Activated CD4-positive, alpha-beta T cell treated with anti-CD3 and anti-CD28 coated beads, Interleukin-2, amount 10 ng/mL, durations not matched to agents 24 days and 14 days (primary cell): ENCODE results near the gene BEGAIN. TPM values are rescaled to one million over a fixed set of nuclear protein-coding genes. Genes with fewer than 3 reads are reported as not detected.
A peak's percentile ranks its signal among the peaks of the same experiment; 100 is the strongest.

Experiments
- DNase-seq: peaks from one replicate; pipeline ENCODE4 v3.0.0; 2022
- H3K27ac Mint-ChIP-seq: one replicate; pipeline ENCODE4 v1.8.0; 2022; ENCODE audit warnings: mild to moderate bottlenecking, mixed read lengths
- H3K27me3 Mint-ChIP-seq: one replicate; pipeline ENCODE4 v1.8.0; 2022; ENCODE audit warnings: mixed read lengths
- H3K36me3 Mint-ChIP-seq: one replicate; pipeline ENCODE4 v1.8.0; 2022; ENCODE audit warnings: low read depth, mild to moderate bottlenecking, mixed read lengths
- H3K4me1 Mint-ChIP-seq: one replicate; pipeline ENCODE4 v1.8.0; 2021; ENCODE audit warnings: mixed read lengths
- H3K4me3 Mint-ChIP-seq: one replicate; pipeline ENCODE4 v1.8.0; 2022; ENCODE audit warnings: mild to moderate bottlenecking, moderate library complexity, mixed read lengths
- H3K9me3 Mint-ChIP-seq: one replicate; pipeline ENCODE4 v1.8.0; 2021; ENCODE audit warnings: mixed read lengths
- intact Hi-C: fragments of 100-400 bp; cut with micrococcal nuclease; formaldehyde crosslinking; loops from one replicate; pipeline ENCODE4 v1.15.1; 2023
- total RNA-seq: library from RNA; stranded (reverse); gene quantifications from 2 replicates; pipeline ENCODE4 v1.2.3, GENCODE V29; 2022

Gene BEGAIN
- total RNA-seq, 1 donor from 2014 or later, result 4.8 TPM

DNA sequence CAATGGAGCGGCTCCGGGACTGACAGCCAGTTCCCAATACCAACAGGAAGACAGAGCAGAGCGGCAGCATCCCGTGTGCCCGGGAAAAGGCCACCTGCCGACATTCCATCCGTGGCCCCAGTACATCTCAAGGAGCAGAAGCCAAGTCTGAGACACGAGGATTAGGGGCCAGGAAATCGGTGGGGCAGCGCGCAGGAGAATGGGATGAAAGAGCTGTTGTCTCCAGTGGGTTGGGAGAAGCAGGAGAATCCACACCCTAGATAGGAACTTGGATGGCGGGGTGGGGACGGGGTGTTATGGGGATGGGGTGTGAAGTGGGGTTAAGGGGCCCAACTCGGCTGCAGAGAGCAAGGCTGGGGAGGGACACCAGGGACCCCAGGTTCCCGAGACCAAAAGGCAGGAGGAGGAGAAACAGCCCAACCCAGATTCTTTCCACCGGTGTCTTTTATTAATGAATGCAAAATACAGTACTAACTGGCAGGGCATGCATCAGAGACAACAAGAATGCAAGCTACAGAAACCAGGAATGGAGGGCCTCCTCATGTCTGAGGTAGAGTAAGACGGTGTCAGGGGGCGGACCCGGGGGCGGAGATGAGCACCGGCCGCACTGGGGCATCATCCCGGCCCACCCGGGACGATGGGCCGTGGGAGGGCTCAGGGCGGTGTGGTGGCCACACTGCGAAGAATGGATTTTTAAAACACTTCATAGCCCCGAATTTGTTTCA, 50.3 kb downstream of the BEGAIN start:
- intact Hi-C loops, result no loop called here
- DNase-seq, result no peak
- H3K27me3 Mint-ChIP-seq, result no peaks in the 10 kb centered on the region
- no peaks in the 10 kb centered on the region for H3K9me3 Mint-ChIP-seq
- no peak overlapping the region for H3K4me3 Mint-ChIP-seq
- no peak overlapping the region for H3K27ac Mint-ChIP-seq
- H3K36me3 Mint-ChIP-seq, result no peaks in the 10 kb centered on the region
- H3K4me1 Mint-ChIP-seq, result peaks cover 3% of the 10 kb centered on the region

DNA sequence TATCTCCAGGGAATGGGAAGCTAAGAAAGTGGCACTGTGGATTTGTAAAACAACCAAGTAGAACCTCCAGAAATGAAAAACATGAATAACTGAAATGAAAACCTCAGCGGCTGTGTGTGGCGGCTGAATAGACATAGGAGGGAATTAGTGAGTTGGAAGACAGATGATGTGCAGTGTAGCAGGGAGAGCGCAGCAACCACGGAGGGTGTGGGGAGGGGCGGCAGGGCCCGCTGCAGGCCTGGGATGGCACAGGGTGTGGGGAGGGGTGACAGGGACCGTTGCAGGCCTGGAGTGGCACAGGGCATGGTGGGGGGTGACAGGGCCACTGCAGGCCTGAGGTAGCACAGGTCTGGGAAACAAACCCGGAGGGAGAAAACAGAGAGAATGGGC, 51.1 kb downstream of the BEGAIN start:
- Mint-ChIP-seq H3K9me3 (no peaks in the 10 kb centered on the region), H3K27ac (no peak overlapping the region), H3K27me3 (no peaks in the 10 kb centered on the region), H3K4me3 (no peak overlapping the region), H3K4me1 (peaks cover 3% of the 10 kb centered on the region), H3K36me3 (no peaks in the 10 kb centered on the region)
- DNase-seq, result no peak
- intact Hi-C loops, result no loop called here

- no peak for DNase-seq
- intact Hi-C loops, result no loop called here
- Mint-ChIP-seq H3K27ac (no peak overlapping the region), H3K4me3 (no peak overlapping the region), H3K36me3 (no peaks in the 10 kb centered on the region), H3K27me3 (no peaks in the 10 kb centered on the region), H3K9me3 (no peaks in the 10 kb centered on the region), H3K4me1 (peaks cover 3% of the 10 kb centered on the region)
Observed at GRCh38 chr14:100535287-100536120, 51.7 kb downstream of the BEGAIN start.

GRCh38 chr14:100534528-100535286, 52.5 kb downstream of the BEGAIN start:
- H3K9me3 Mint-ChIP-seq, result no peaks in the 10 kb centered on the region
- intact Hi-C loops, result no loop called here
- no peaks in the 10 kb centered on the region for H3K27me3 Mint-ChIP-seq
- no peaks in the 10 kb centered on the region for H3K36me3 Mint-ChIP-seq
- peaks cover 3% of the 10 kb centered on the region for H3K4me1 Mint-ChIP-seq
- no peak overlapping the region for H3K4me3 Mint-ChIP-seq
- DNase-seq, result no peak
- no peak overlapping the region for H3K27ac Mint-ChIP-seq

GRCh38 chr14:100533656-100534485, 53.3 kb downstream of the BEGAIN start:
- no peak overlapping the region for H3K4me3 Mint-ChIP-seq
- no peak overlapping the region for H3K27ac Mint-ChIP-seq
- no peaks in the 10 kb centered on the region for H3K9me3 Mint-ChIP-seq
- no peaks in the 10 kb centered on the region for H3K27me3 Mint-ChIP-seq
- DNase-seq, result no peak
- peaks cover 3% of the 10 kb centered on the region for H3K4me1 Mint-ChIP-seq
- no peaks in the 10 kb centered on the region for H3K36me3 Mint-ChIP-seq
- intact Hi-C loops, result no loop called here

- intact Hi-C loops, result no loop called here
- no peaks in the 10 kb centered on the region for H3K9me3 Mint-ChIP-seq
- peak; percentile 54 for DNase-seq
- H3K4me1 Mint-ChIP-seq, result peaks cover 3% of the 10 kb centered on the region
- no peaks in the 10 kb centered on the region for H3K36me3 Mint-ChIP-seq
- H3K27me3 Mint-ChIP-seq, result no peaks in the 10 kb centered on the region
- H3K27ac Mint-ChIP-seq, result no peak overlapping the region
- H3K4me3 Mint-ChIP-seq, result no peak overlapping the region
Observed at GRCh38 chr14:100532906-100533655, 54.1 kb downstream of the BEGAIN start.

GRCh38 chr14:100532154-100532861, 54.9 kb downstream of the BEGAIN start:
- DNase-seq, result peak; percentile 48
- Mint-ChIP-seq H3K27me3 (no peaks in the 10 kb centered on the region), H3K27ac (no peak overlapping the region)

GRCh38 chr14:100531152-100532121, 55.8 kb downstream of the BEGAIN start:
- no peaks in the 10 kb centered on the region for H3K36me3 Mint-ChIP-seq
- H3K27me3 Mint-ChIP-seq, result no peaks in the 10 kb centered on the region
- no peak overlapping the region for H3K4me3 Mint-ChIP-seq
- no peak overlapping the region for H3K27ac Mint-ChIP-seq
- H3K9me3 Mint-ChIP-seq, result no peaks in the 10 kb centered on the region
- intact Hi-C loops, result no loop called here
- H3K4me1 Mint-ChIP-seq, result peaks cover 3% of the 10 kb centered on the region
- DNase-seq, result peak; percentile 49

More at GRCh38 chr14:100532154-100532861, 54.9 kb downstream of the BEGAIN start:
- Mint-ChIP-seq H3K9me3 (no peaks in the 10 kb centered on the region), H3K4me3 (no peak overlapping the region), H3K36me3 (no peaks in the 10 kb centered on the region), H3K4me1 (peaks cover 3% of the 10 kb centered on the region)
- intact Hi-C loops, result no loop called here

DNA sequence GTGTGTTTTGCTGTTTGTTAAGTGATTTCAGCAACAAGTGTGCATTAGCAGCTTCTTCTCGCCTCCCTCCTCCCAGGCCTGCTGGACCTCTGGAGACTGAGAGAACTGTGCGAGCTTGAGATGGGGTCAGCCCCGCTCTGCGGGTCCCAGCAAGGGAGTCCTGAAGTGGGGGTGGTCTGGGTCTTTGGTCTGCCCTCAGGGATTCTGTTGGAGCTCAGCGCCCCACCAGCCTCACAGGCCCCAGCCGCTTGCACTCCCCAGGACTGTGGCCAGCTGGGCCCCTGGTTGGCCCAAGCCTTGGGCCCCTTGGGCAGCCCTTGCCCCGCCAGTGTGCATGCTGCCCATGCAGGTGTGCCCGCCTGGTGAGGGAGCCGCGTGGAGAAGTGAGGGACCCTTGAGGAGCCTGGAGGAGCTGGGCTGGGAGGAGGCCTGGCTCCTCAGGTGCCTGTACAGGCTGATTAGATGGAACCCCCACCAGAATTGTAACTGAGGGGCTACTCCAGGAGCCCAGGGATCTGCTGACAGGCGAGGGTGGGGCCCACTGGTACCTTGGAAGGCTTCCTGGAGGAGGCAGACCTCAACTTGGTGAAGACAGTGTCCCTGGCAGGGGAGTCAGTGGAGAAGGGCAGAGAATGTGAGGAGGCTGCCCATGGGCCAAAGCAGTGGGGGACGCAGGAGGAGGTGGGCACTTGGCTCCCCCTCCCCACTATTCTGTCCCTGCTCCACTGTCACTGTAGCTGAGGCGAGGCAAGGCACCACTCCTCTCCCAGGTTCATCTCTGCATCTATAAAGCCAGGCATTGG, 56.7 kb downstream of the BEGAIN start:
- Mint-ChIP-seq H3K27ac (no peak overlapping the region), H3K36me3 (no peaks in the 10 kb centered on the region), H3K9me3 (no peaks in the 10 kb centered on the region), H3K4me3 (no peak overlapping the region), H3K27me3 (no peaks in the 10 kb centered on the region), H3K4me1 (peaks cover 3% of the 10 kb centered on the region)
- intact Hi-C loops, result no loop called here
- DNase-seq, result peak; percentile 52

GRCh38 chr14:100529561-100530031, 57.6 kb downstream of the BEGAIN start:
- peaks cover 3% of the 10 kb centered on the region for H3K4me1 Mint-ChIP-seq
- H3K27me3 Mint-ChIP-seq, result no peaks in the 10 kb centered on the region
- no peak overlapping the region for H3K27ac Mint-ChIP-seq
- intact Hi-C loops, result no loop called here
- H3K36me3 Mint-ChIP-seq, result no peaks in the 10 kb centered on the region
- peak; percentile 53 for DNase-seq
- H3K9me3 Mint-ChIP-seq, result no peaks in the 10 kb centered on the region
- H3K4me3 Mint-ChIP-seq, result no peak overlapping the region
